Measurements from ENCODE around the gene GFOD2.
A peak's percentile ranks its signal among the peaks of the same experiment; 100 is the strongest.

The GFOD2 gene

DNA sequence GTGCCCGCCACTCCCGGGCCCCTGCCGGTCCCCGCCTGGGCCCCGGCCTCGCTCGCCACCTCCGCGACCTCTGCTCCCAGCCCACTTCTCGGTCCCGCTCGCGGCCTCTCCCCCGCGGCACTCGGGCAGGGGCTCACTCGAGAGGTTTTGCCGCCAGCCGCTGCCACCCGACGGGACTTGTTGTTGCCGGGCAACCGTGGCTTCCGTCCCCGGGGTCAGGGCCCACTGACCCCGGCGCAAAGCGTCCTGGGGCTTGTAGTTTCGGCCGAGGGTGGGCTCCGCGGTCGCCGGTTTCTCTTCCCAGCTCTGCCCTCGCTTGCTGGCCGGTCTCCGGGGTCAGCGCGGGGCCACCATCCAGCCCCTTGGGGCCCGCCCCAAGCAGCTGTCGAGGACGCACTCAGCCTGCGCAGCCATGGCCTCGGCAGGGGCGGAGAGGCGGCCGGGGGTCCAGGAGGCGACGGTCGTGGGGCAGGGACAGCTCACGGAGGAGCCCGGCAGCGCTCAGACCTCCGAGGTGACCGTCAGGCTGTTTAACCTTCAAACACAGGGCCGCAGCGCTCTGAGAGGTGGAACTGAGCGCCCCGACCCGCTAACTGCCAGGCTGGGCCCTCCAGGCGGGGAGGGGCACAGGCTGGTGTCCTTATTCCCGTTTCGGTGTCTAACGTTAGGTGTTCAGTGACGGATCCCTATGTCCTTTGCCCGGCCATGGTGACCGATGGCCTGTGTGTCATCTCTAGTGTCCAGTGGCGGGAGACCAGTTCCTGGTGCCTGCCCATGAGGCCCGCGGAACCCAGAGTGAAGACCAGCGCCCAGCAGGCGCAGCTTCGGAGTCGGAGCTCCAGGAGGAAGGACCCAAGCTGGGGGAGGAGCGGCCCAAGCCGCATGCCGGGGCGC, 52.3 kb downstream of the GFOD2 start, which contains the start of the genes C16orf86 and ENKD1:
Gene C16orf86 (plus strand): TSS at position 256 of the 894 bp plus-strand sequence. CDS start 157 bp downstream, at position 413.
Gene ENKD1 (minus strand): TSS at position 192 of the 894 bp plus-strand sequence. CDS start 308 bp downstream, outside the sequence.
- peak; percentile 96 for DNase-seq (ENCODE audit: insufficient read length, low spot score)
- peak; percentile 94 for FAIRE-seq
- TF ChIP-seq SPI1 (IDR thresholded peaks at IDR 0.05; ENCODE audit: low read depth, low read length): 0 out of 2 replicates have a peak, but pooled peaks have one; percentile 13
- TF ChIP-seq PAX5 (IDR thresholded peaks at IDR 0.05; ENCODE audit: insufficient read depth, low read length, severe bottlenecking): peak; percentile 95
- TF ChIP-seq POLR2AphosphoS5 (IDR thresholded peaks at IDR 0.05; ENCODE audit: low read depth, low read length): no peak

DNA sequence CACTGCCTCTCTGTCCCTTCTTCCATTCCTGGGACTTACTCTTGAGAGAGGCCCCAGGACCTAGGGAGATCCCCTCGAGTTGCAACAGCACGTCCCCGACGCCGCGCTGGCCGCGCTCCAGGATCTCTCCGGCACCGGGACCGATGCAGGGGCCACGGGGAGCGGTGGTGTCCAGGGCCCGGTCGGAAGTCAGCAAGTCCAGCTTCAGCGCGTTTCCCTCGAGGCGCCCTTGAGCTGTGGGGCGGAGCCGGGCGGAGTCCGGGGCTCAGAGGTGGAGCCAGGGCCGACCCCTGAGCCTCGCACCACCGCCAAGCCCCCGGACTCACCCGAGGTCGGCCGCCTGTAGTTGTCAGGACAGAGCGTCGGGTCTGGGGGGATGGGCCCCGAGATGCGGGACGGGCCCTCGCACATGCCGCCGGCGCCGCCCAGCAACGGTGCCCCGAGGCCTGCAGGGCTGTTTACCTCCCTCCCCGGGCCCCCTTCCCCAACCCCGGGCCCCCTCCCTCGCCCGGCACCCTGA, 53.0 kb downstream of the GFOD2 start:
- DNase-seq (ENCODE audit: insufficient read length, low spot score): no peak
- TF ChIP-seq POU2F2 (IDR thresholded peaks at IDR 0.05; ENCODE audit: low read depth, low read length) (no peak), POLR2A (IDR thresholded peaks at IDR 0.05; ENCODE audit: low read depth, low read length) (no peak), POLR2AphosphoS5 (IDR thresholded peaks at IDR 0.05; ENCODE audit: low read depth, low read length) (no peak), PAX5 (IDR thresholded peaks at IDR 0.05; ENCODE audit: insufficient read depth, low read length, severe bottlenecking) (no peak), SPI1 (IDR thresholded peaks at IDR 0.05; ENCODE audit: low read depth, low read length) (no peak), TAF1 (IDR thresholded peaks at IDR 0.05; ENCODE audit: low read depth, low read length) (no peak)
- FAIRE-seq: no peak

- no peak for TF ChIP-seq POU2F2 (IDR thresholded peaks at IDR 0.05; ENCODE audit: low read depth, low read length)
- no peak for TF ChIP-seq PAX5 (IDR thresholded peaks at IDR 0.05; ENCODE audit: insufficient read depth, low read length, severe bottlenecking)
- TF ChIP-seq SPI1 (IDR thresholded peaks at IDR 0.05; ENCODE audit: low read depth, low read length): no peak
- TF ChIP-seq POLR2A (IDR thresholded peaks at IDR 0.05; ENCODE audit: low read depth, low read length): no peak
- FAIRE-seq: peak; percentile 59
- no peak for DNase-seq (ENCODE audit: insufficient read length, low spot score)
Measured at GRCh38 chr16:67665598-67665997, 53.5 kb downstream of the GFOD2 start.

GRCh38 chr16:67664871-67665270, 54.2 kb downstream of the GFOD2 start:
- DNase-seq (ENCODE audit: insufficient read length, low spot score) (no peak), FAIRE-seq (no peak)
- no peak for TF ChIP-seq TAF1 (IDR thresholded peaks at IDR 0.05; ENCODE audit: low read depth, low read length)
- TF ChIP-seq PAX5 (IDR thresholded peaks at IDR 0.05; ENCODE audit: insufficient read depth, low read length, severe bottlenecking): no peak
- no peak for TF ChIP-seq POU2F2 (IDR thresholded peaks at IDR 0.05; ENCODE audit: low read depth, low read length)
- no peak for TF ChIP-seq POLR2AphosphoS5 (IDR thresholded peaks at IDR 0.05; ENCODE audit: low read depth, low read length)
- no peak for TF ChIP-seq POLR2A (IDR thresholded peaks at IDR 0.05; ENCODE audit: low read depth, low read length)
- TF ChIP-seq SPI1 (IDR thresholded peaks at IDR 0.05; ENCODE audit: low read depth, low read length): no peak

DNA sequence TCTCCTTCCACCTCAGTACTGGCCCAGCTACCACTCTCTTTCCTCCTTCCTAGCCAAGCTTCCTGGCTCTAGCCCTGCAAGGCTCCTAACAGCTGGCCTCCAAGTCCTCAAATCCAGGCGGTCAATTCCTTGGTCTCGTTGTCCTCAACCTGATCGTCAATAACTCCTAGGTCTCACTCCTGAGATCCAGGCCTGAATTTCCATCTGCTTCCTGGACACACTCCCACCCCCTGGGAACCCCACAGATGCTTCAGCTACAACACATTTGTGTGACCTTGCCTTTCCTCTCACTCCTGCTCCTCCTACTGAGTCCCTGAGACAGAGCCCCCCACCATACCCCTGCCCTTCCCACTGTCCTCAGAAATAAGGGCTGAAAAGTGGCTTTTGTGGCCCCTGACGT, 54.9 kb downstream of the GFOD2 start:
- no peak for TF ChIP-seq TAF1 (IDR thresholded peaks at IDR 0.05; ENCODE audit: low read depth, low read length)
- no peak for TF ChIP-seq PAX5 (IDR thresholded peaks at IDR 0.05; ENCODE audit: insufficient read depth, low read length, severe bottlenecking)
- no peak for TF ChIP-seq POLR2AphosphoS5 (IDR thresholded peaks at IDR 0.05; ENCODE audit: low read depth, low read length)
- no peak for TF ChIP-seq SPI1 (IDR thresholded peaks at IDR 0.05; ENCODE audit: low read depth, low read length)
- no peak for TF ChIP-seq POLR2A (IDR thresholded peaks at IDR 0.05; ENCODE audit: low read depth, low read length)
- TF ChIP-seq POU2F2 (IDR thresholded peaks at IDR 0.05; ENCODE audit: low read depth, low read length): no peak
- no peak for DNase-seq (ENCODE audit: insufficient read length, low spot score)
- no peak for FAIRE-seq

- TF ChIP-seq TAF1 (IDR thresholded peaks at IDR 0.05; ENCODE audit: low read depth, low read length): no peak
- TF ChIP-seq POLR2AphosphoS5 (IDR thresholded peaks at IDR 0.05; ENCODE audit: low read depth, low read length): no peak
- no peak for TF ChIP-seq SPI1 (IDR thresholded peaks at IDR 0.05; ENCODE audit: low read depth, low read length)
- no peak for TF ChIP-seq PAX5 (IDR thresholded peaks at IDR 0.05; ENCODE audit: insufficient read depth, low read length, severe bottlenecking)
- TF ChIP-seq POLR2A (IDR thresholded peaks at IDR 0.05; ENCODE audit: low read depth, low read length): no peak
- no peak for TF ChIP-seq POU2F2 (IDR thresholded peaks at IDR 0.05; ENCODE audit: low read depth, low read length)
- DNase-seq (ENCODE audit: insufficient read length, low spot score) (no peak), FAIRE-seq (no peak)
Measured at GRCh38 chr16:67663877-67664222, 55.3 kb downstream of the GFOD2 start.

DNA sequence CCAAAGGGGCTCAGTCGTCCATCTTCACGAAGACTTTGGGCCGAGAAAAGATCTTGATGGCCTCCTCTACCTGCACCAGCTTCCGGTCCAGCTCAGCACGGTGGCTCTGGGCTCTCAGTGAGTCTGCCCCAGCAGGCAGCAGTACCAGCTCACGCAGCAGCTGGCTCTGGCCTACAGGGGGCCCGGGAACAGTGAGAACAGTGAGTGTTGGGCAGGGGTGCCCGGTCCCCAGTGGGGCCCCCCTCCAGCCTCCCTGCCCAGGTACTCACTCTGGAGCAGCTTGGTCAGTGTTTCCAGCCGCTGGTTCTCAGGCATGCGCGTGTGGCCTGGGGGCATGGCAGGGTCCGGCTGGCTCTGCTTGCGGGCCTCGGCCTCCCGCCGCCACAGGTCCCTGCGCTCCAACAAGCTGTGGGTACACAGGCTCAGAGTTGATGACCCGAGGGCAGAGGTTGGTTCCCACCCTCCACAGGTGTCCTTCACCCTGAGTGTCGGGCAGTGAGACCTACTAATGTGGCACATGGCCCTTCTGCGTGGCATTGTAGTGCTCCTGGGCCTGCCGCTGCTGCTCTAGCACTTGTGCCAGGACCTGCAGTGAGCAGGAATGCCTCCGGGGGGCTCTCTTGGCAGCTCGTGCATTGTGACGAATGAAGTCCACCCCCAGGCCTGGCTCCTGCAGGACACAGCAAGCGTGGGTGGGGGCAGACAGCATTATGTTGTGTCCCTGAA, 55.8 kb downstream of the GFOD2 start:
- TF ChIP-seq PAX5 (IDR thresholded peaks at IDR 0.05; ENCODE audit: insufficient read depth, low read length, severe bottlenecking) (no peak), POLR2AphosphoS5 (IDR thresholded peaks at IDR 0.05; ENCODE audit: low read depth, low read length) (no peak), POU2F2 (IDR thresholded peaks at IDR 0.05; ENCODE audit: low read depth, low read length) (no peak), TAF1 (IDR thresholded peaks at IDR 0.05; ENCODE audit: low read depth, low read length) (no peak), SPI1 (IDR thresholded peaks at IDR 0.05; ENCODE audit: low read depth, low read length) (no peak), POLR2A (IDR thresholded peaks at IDR 0.05; ENCODE audit: low read depth, low read length) (no peak)
- FAIRE-seq (no peak), DNase-seq (ENCODE audit: insufficient read length, low spot score) (no peak)

DNA sequence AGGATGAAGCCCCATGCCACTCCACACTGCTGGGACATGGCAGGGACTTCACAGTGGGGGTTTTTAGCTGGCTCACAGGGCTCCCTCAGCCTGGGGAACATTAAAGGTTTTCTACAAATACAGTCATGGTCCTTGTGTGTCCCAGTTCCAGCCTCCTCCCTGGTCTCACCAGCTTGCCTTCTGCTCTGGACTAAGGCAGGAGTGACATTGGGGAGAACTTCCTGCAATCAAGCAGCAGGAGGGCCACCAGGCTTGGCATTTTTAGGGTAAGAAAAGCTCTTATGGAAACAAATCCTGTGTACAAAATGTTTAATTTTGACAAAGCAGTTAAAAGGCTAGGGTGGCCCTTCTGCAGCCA, 56.5 kb downstream of the GFOD2 start:
- TF ChIP-seq TAF1 (IDR thresholded peaks at IDR 0.05; ENCODE audit: low read depth, low read length): no peak
- FAIRE-seq: no peak
- DNase-seq (ENCODE audit: insufficient read length, low spot score): no peak

- FAIRE-seq (no peak), DNase-seq (ENCODE audit: insufficient read length, low spot score) (no peak)
- no peak for TF ChIP-seq PAX5 (IDR thresholded peaks at IDR 0.05; ENCODE audit: insufficient read depth, low read length, severe bottlenecking)
- no peak for TF ChIP-seq POU2F2 (IDR thresholded peaks at IDR 0.05; ENCODE audit: low read depth, low read length)
- TF ChIP-seq POLR2A (IDR thresholded peaks at IDR 0.05; ENCODE audit: low read depth, low read length): no peak
- TF ChIP-seq TAF1 (IDR thresholded peaks at IDR 0.05; ENCODE audit: low read depth, low read length): no peak
- TF ChIP-seq POLR2AphosphoS5 (IDR thresholded peaks at IDR 0.05; ENCODE audit: low read depth, low read length): no peak
- TF ChIP-seq SPI1 (IDR thresholded peaks at IDR 0.05; ENCODE audit: low read depth, low read length): no peak
Measured at GRCh38 chr16:67661886-67662652, 57.0 kb downstream of the GFOD2 start.
